Medulla oblongata (tissue), 1 donor: ENCODE measurements around the gene MT1B.
"Not testable (repeated sequence)": the region's sequence is repeated elsewhere in the genome, so short reads cannot be mapped to it uniquely, and the experiment has no call there.

Experiments used
- DNase-seq: peaks from one replicate; pipeline ENCODE4 v3.0.0-alpha.2; 2015; ENCODE audit errors: extremely low spot score

MT1B gene

GRCh38 chr16:56620339-56620897 lies 31.3 kb upstream of the MT1B start:
- no peak for DNase-seq

DNA sequence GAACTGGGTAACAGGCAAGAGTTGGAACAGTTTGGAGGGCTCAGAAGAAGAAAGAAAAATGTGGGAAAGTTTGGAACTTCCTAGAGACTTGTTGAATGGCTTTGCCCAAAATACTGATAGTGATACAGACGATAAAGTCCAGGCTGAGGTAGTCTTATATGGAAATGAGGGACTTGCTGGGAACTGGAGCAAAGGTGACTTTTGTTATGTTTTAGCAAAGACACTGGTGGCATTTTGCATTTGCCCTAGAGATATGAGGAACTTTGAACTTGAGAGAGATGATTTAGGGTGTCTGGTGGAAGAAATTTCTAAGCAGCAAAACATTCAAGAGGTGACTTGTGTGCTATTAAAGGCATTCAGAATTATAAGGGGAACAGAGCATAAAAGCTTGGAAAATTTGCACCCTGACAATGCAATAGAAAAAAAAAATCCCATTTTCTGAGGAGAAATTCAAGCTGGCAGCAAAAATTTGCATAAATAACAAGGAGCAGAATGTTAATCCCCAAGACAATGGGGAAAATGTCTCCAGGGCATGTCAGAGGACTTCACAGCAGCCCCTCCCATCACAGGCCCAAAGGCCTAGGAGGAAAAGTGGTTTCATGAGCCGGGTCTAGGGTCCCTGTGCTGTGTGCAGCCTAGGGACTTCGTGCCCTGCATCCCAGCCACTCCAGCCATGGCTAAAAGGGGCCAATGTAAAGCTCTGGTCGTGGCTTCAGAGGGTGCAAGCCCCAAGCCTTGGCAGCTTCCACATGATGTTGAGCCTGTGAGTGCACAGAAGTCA lies 29.8 kb upstream of the MT1B start:
- not testable (repeated sequence) for DNase-seq

DNA sequence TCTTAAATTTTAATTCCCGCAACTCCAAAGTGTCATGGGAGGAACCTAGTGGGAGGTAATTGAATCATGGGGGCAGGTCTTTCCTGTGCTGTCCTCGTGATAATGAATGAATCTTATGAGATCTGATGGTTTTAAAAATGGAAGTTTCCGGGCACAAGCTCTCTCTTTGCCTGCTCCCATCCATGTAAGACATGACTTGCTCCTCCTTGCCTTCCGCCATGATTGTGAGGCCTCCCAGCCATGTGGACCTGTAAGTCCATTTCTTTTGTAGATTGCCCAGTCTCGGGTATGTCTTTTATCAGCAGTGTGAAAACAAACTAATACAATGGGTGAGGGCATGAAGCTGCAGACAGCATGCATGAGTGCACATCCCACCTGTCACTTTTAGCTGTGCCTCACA lies 28.5 kb upstream of the MT1B start:
- not testable (repeated sequence) for DNase-seq

DNA sequence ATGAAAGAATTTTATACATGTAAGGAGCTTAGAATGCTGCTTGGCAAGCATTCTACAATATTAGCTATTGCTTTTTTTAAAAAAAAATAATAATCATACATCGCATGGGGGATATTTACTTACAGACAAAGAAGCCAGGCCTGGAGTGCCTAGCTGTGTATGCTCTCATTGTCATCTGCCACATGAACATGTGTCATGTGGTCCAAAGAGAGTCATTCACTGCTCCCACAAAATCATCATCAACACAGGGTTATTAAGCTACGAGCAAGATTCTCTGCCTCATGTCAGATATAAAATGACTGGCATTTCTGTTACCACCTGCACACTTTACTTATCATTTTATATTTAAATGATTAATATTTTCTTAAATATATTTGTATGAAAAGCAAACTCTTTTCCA lies 28.0 kb upstream of the MT1B start:
- DNase-seq, result no peak

- DNase-seq, result peak; percentile 68
These were observed 26.3 kb upstream of the MT1B start, which contains the start of gene MT1E for GRCh38 chr16:56625140-56625942. MT1E (plus strand) TSS chr16:56625781; CDS start chr16:56625852, 71 bp downstream.

GRCh38 chr16:56625943-56626654 lies 25.6 kb upstream of the MT1B start:
- DNase-seq, result peak; percentile 42

GRCh38 chr16:56626685-56627084 lies 25.0 kb upstream of the MT1B start:
- DNase-seq, result no peak

- DNase-seq, result no peak
These were observed 23.0 kb upstream of the MT1B start for GRCh38 chr16:56628486-56629350.

- no peak for DNase-seq
These were observed 22.2 kb upstream of the MT1B start for GRCh38 chr16:56629531-56629930.

DNA sequence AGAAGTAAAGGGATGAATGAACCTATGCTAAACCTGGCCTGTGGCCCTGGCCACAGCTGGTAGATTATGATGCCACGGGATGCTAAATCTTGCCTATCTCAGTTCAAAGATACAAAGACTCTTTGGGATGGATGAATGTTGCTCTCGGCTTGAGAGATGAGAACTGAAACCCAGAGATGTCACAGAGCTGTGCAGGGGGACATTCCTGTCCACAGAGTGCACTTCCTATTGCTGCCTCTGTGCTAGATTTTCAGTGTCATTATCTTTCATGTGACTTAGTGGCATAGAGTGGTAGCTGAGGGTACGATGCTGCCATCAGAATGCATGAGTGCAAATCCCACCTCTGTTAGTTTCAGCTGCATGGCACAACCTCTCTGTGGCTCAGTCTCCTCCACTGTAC lies 21.6 kb upstream of the MT1B start:
- DNase-seq, result no peak

- no peak for DNase-seq
These were observed 20.5 kb upstream of the MT1B start for GRCh38 chr16:56631197-56631596.

DNA sequence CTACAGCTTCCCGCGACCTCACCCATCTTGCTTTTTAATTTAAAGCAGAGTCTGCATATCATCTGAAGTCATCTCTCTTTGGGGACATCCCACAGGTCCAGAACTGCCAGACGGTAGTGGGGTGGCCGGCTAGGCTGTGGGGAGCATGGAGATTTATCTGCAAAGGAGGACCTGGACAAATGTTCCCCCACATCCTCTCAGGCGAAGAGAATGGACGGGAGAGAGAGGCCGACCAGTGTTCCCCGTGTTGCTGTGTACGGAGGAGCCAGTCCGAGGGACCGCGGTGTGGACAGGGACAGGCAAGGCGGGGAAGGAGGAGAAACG lies 19.9 kb upstream of the MT1B start:
- no peak for DNase-seq

DNA sequence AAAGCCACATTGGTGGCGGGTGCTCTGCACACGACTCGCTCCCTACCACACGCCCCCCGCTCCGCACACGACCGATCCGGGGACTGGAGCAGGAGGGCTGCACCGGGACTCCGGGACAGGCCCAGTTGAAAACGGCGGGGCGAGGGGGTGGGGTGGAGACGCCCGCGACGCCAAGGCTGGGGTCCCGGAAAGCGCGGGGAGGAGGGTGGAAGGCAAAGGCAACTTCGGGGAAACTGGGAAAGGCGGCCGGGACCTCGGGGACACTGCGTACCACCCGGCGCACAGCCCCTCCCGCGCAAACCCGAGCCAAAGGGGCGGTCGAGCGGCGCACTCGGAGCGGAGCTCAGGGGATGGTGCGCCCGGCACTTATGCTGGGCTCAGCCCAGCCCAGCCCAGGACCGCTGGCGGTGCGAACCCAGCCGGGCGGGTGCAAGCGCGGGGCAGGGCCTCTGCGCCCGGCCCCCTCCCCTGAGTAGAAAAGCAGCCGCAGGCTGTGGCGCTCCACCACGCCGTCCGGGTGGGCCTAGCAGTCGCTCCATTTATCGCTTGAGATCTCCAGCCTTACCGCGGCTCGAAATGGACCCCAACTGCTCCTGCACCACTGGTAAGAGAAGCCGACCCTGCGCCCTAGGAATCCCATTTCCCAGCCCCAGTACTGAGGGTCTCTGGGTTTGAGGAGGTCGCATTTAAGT lies 19.4 kb upstream of the MT1B start, which contains the start of gene MT1M:
Gene MT1M, plus strand, starts transcription at position 504 of the 692 bp plus-strand sequence. Its CDS starts 73 bp downstream, at position 577.
- DNase-seq, result peak; percentile 40

GRCh38 chr16:56632848-56633365 lies 18.8 kb upstream of the MT1B start:
- no peak for DNase-seq

DNA sequence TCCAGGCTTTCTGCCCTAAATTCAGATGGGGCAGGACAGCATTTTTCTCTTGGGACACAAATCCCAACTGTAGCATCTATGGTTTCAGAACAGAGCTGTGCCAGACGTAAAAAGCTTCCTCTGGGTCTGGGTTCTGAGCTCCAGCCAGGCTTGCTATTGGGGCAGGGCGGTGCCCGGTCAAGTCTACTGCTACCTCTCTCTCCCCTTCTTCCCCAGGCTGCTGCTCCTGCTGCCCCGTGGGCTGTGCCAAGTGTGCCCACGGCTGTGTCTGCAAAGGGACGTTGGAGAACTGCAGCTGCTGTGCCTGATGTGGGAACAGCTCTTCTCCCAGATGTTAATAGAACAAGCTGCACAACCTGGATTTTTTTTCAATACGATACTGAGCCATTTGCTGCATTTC lies 18.2 kb upstream of the MT1B start:
- DNase-seq, result no peak

- DNase-seq, result no peak
These were observed 16.8 kb upstream of the MT1B start for GRCh38 chr16:56634715-56635440.

- DNase-seq, result no peak
These were observed 16.2 kb upstream of the MT1B start for GRCh38 chr16:56635441-56635967.

DNA sequence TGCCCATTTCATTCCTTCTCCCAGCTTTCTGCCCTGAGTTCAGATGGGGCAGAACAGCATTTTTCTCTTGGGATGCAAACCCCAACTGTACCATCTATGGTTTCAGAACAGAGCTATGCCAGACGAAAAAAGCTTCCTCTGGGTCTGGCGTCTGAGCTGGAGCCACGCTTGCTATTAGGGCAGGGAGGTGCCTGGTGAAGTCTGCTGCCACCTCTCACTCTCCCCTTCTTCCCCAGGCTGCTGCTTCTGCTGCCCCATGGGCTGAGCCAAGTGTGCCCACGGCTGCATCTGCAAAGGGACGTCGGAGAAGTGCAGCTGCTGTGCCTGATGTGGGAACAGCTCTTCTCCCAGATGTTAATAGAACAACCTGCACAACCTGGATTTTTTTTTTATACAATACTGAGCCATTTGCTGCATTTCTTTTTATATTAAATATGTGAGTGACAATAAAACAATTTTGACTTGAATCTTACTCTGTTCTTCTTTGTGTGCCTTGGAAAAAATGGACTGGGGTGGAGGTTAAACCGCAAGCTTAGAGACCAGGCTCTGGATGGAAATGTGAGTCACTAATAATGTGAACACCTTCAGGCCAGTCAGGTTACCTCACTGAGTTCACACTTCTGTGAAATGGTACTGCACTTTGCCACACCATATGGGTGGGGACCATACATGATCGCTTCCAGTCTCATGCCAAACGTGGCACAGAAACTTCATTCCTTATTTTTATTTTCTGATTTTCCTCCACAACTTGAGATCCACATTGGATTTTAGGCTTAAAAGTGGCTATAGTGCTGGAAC lies 14.9 kb upstream of the MT1B start:
- no peak for DNase-seq
